A549 treated with dexamethasone at 1 μM for 4 hours (cell line): Measurements from ENCODE around the gene AHSG. TPM values are rescaled to one million over a fixed set of nuclear protein-coding genes. Genes with fewer than 3 reads are reported as not detected.

Experiments used
- total RNA-seq: library from RNA; stranded (reverse); fragments of 200-300 nt; extraction: Qiagen RNA extraction; gene quantifications from 5 replicates; pipeline ENCODE4 v1.2.3, GENCODE V29; 2022

The AHSG gene, protein sequence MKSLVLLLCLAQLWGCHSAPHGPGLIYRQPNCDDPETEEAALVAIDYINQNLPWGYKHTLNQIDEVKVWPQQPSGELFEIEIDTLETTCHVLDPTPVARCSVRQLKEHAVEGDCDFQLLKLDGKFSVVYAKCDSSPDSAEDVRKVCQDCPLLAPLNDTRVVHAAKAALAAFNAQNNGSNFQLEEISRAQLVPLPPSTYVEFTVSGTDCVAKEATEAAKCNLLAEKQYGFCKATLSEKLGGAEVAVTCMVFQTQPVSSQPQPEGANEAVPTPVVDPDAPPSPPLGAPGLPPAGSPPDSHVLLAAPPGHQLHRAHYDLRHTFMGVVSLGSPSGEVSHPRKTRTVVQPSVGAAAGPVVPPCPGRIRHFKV
- 0.06 to 0.09 TPM (median 0.06 TPM) in 3 of 5 replicates, not detected in the others for total RNA-seq

DNA sequence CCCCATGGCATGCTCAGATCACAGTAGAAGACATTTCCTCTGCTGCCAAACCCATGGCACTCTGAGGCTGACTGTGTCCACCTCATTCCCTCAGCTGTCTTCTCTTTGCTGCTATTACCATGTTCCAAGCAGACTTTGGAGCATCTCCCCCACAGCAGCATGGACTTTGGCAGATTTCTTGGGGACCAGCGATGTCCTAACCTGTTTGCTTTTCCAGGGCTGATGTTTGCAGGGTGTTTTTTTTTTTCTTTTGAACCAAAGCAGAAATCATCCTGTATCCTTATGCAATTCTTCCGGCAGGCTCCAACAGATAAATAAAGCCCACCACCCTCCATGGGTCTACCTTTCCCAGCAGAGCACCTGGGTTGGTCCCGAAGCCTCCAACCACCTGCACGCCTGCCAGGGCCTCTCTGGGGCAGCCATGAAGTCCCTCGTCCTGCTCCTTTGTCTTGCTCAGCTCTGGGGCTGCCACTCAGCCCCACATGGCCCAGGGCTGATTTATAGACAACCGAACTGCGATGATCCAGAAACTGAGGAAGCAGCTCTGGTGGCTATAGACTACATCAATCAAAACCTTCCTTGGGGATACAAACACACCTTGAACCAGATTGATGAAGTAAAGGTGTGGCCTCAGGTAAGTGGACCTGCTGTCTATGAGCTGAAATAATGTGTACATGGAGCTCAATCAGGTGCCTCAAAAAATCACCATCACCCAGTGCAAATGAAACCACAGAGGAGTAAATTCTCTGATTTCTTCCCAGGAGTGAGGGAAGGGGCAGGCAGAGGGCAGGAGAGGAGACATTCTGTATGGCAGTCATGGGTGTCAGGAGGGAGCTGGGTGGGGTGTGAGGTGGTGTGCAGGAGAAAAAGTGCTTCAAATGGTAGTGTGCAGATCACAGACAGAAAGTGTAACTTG is at the start of gene AHSG:
Gene AHSG (plus strand): TSS at position 340 of the 916 bp plus-strand sequence. CDS start 82 bp downstream, at position 422.

DNA sequence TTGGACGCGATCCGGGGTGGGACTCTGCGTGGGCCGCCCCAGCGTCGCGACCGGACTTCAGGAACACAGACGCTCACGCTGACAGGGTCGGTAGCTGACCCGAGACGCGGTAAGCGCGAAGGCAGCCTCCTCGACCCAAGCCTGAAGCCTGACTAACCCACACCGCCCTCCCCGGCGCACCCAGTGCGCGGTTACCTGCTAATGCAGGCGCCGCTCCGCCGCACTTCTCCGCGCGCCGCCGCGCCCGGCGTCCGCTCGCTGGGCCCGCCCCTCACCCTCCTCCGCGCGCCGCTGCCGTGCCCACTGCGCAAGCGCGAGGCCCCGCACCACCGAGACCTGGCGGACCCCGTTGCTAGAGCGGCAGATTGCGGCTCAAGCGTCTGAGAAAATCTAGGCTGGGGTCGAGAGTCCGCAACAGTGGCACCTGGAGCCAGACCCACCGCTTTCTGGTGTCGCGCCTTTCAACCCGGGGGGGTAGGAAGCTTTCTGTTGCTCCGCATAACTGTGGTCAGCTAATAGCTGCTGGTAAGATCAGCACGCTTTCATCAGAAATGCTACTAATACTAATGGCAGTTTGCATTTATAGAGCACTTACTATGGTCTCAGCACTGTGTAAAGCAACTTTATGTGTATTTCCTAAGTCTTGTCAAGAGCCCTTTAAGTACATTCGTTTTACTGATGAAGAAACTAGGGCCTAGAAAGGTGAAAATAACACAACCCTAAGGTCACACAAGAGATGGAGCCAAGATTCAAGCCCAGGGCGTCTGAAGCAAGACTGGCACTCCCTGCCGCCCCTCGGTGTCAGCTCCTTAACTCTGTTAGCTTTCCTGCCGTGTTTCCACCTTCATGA is 45.6 kb upstream of the AHSG start, which contains the start of gene TBCCD1:
Gene TBCCD1 (minus strand): TSS at position 268 of the 850 bp plus-strand sequence. CDS start 3,010 bp downstream, outside the sequence.

DNA sequence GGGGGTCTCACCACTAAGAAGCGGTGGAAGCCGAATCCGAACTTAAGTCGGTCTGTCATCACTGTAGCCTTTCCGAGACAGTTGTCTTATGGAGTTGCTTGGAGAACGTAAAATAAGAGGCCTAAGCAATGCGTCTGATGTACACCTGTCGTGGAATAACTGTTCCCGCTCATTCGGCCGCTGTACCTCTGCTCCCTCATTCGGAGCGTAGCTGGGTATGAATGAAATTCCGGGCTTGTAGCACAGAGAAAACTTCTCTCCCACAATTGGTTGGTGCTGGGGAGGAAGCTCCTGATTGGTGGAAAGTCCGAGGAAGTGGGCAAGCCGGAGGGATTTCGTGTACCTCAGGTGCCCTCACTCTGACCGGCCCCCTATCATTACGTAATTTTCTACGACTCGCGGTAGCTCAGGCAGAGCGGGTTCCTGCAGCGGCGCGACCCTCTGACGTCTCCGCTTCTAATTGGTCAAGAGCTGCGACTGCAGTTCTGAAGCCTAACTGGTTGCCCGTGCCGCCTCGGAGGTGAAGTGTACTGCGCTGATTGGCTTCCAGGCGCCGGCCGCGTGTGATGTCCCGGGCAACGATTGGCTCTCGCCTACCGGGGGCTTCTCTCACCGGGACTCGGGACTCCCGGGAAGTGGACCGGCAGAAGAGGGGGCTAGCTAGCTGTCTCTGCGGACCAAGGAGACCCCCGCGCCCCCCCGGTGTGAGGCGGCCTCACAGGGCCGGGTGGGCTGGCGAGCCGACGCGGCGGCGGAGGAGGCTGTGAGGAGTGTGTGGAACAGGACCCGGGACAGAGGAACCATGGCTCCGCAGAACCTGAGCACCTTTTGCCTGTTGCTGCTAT is 42.5 kb upstream of the AHSG start, which contains the start of gene DNAJB11:
Gene DNAJB11 (plus strand): TSS at position 625 of the 845 bp plus-strand sequence. CDS start 178 bp downstream, at position 803.

DNA sequence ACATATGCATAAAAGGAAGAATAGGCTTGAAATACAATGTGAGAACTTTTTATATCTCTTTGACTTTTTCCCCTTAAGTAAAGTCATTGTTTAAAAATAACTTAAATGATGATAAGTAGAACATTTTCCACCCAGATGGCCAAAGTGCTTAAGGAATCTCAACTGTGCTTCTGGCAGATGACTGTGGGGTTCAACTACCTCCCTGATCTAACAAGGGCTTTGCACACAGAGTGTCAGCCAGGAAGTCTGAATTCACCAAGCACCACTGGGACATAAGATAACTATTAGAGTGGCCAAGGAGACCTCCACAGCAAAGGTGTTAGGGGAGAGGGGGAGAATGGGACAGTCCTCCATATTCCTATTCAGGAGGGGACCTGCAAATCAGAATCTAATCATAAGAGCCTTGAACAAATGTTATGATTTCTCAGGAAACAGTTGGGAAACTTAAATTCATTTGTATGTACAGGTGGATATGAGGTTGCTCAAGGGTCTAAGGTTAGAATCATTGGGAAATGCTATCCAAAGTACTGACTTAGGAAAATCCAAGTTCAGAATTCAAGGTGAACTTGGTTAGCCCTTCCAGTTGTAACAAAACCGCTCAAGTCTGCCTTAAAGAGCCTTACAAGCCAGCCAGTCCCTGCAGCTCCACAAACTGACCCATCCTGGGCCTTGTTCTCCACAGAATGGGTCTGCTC is 27.1 kb downstream of the AHSG start, which contains the start of gene FETUB:
Gene FETUB (plus strand): TSS at position 622 of the 695 bp plus-strand sequence. CDS start 62 bp downstream, at position 684.

DNA sequence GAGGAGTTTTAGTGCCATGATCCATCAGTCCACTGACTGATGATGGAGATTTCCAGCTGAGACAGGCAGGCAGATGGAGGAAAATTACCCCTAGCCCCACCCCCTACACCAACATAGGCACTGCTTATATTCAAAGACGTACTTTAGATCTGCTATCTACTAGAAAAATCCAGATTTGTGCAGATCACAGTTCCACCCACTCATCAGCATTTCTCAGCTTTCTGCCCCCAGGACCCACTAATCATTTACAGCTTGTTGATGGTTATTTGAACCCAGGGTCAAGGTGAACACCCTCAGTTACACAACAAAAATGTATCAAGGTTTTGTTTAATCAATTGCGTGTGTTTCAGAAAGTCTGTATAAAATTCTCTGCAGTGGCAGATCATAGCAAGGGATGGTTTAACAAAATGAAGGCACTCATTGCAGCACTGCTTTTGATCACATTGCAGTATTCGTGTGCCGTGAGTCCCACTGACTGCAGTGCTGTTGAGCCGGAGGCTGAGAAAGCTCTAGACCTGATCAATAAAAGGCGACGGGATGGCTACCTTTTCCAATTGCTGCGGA is 52.8 kb downstream of the AHSG start, which contains the start of gene HRG:
Gene HRG (plus strand): TSS at position 390 of the 564 bp plus-strand sequence. CDS start 18 bp downstream, at position 408.

Other genes starting within 250 kb of the AHSG start
- 0.41 to 0.96 TPM (median 0.71 TPM) in 5 replicates for gene CRYGS, start 68.7 kb upstream of the AHSG start, total RNA-seq
- gene TBCCD1, start 45.7 kb upstream of the AHSG start, total RNA-seq, result 5.8 to 7.6 TPM (median 6.9 TPM) in 5 replicates
- gene DNAJB11, start 42.3 kb upstream of the AHSG start, total RNA-seq, result 53.7 to 57.8 TPM (median 55.5 TPM) in 5 replicates
- 0.13 to 0.38 TPM (median 0.23 TPM) in 5 replicates for gene FETUB, start 27.3 kb downstream of the AHSG start, total RNA-seq
- not detected in 5 replicates for gene HRG, start 53.0 kb downstream of the AHSG start, total RNA-seq
- gene KNG1, start 104.3 kb downstream of the AHSG start, total RNA-seq, result 0.07 TPM in 1 of 5 replicates, not detected in the others
- 122 to 152 TPM (median 133 TPM) in 5 replicates for gene EIF4A2, start 170.5 kb downstream of the AHSG start, total RNA-seq
- gene RFC4, start 193.4 kb downstream of the AHSG start, total RNA-seq, result 40.7 to 64.0 TPM (median 42.8 TPM) in 5 replicates
- gene ADIPOQ, start 229.7 kb downstream of the AHSG start, total RNA-seq, result not detected in 5 replicates